HepG2 (cell line): ENCODE measurements around the gene EPN3. TPM values are rescaled to one million over a fixed set of nuclear protein-coding genes. Genes with fewer than 3 reads are reported as not detected.

Experiments used
- HOXA7 ChIP-seq: sonication (generic); formaldehyde crosslinking; IDR thresholded peaks from 2 replicates; pipeline ENCODE4 v1.8.1; 2022; ENCODE audit warnings: mild to moderate bottlenecking, missing genetic modification reagents, moderate library complexity
- ONECUT2 ChIP-seq: sonication (generic); formaldehyde crosslinking; IDR thresholded peaks from 2 replicates; pipeline ENCODE4 v1.4.0; 2020; ENCODE audit warnings: missing genetic modification reagents
- RFXAP ChIP-seq: sonication (generic); formaldehyde crosslinking; IDR thresholded peaks from 2 replicates; pipeline ENCODE4 v1.4.0; 2020; ENCODE audit warnings: missing genetic modification reagents, borderline replicate concordance
- TP53 ChIP-seq: sonication (generic); formaldehyde crosslinking; conservative IDR thresholded peaks from 2 replicates; pipeline ENCODE4 v1.4.0; 2020; ENCODE audit warnings: missing genetic modification reagents
- ZFP36 ChIP-seq: fragments of 150-350 bp; IDR thresholded peaks from 2 replicates; pipeline ENCODE4 v1.6.1; 2018; ENCODE audit warnings: borderline replicate concordance, low read length, low read depth; ENCODE audit not compliant: partially characterized antibody
- ZFP91 ChIP-seq: sonication (generic); formaldehyde crosslinking; IDR thresholded peaks from 2 replicates; pipeline ENCODE4 v1.9.0; 2022; ENCODE audit warnings: missing genetic modification reagents, mild to moderate bottlenecking, borderline replicate concordance
- ZKSCAN8 ChIP-seq: IDR thresholded peaks from 2 replicates; pipeline ENCODE4 v1.6.1; 2016; ENCODE audit warnings: borderline replicate concordance, missing genetic modification reagents, missing compliant biosample characterization
- polyA plus RNA-seq, 8 experiments: library from polyadenylated mRNA; depleted of rRNA in 3 of 8; stranded (reverse) in 7 of 8; unstranded in 1 of 8; fragments of >200 nt; fragmentation: Illumina TruSeq in 4 of 8; extraction: Trizol in 4 of 8; gene quantifications; 2 replicates each; pipeline versions ENCODE4 v1.2.1 to v1.2.3, GENCODE V29; 2011 to 2016; ENCODE audit warnings: low read depth in 4 of 8, missing spikeins in 1 of 8, mixed read lengths in 1 of 8; ENCODE audit not compliant: insufficient read depth in 1 of 8
- total RNA-seq, 5 experiments: library from RNA; depleted of rRNA; stranded (reverse); fragments of >200 nt; fragmentation: Illumina TruSeq; extraction: Trizol; gene quantifications; 2 replicates each; pipeline ENCODE4 v1.2.3, GENCODE V29; 2016; ENCODE audit warnings: low read depth in 1 of 5
- TF ChIP-seq, protein P1 (sequence below): sonication (generic); formaldehyde crosslinking; IDR thresholded peaks from 2 replicates; pipeline ENCODE4 v1.5.1; 2020; ENCODE audit warnings: mild to moderate bottlenecking, missing genetic modification reagents, moderate library complexity

The EPN3 gene
- total and polyA plus RNA-seq, 2 of the 13 experiments (the other 11 are each of a cell fraction or from before 2014, with no cell fraction given) = 0.11 to 0.95 TPM

- TF ChIP-seq ZKSCAN8 (CRISPR knock-in tag) (no peak), TP53 (CRISPR knock-in tag) (no peak), ZFP36 (no peak), HOXA7 (CRISPR knock-in tag) (no peak), ONECUT2 (CRISPR knock-in tag) (no peak), RFXAP (CRISPR knock-in tag) (no peak), ZFP91 (CRISPR knock-in tag) (no peak)
- TF ChIP-seq, protein P1, sequence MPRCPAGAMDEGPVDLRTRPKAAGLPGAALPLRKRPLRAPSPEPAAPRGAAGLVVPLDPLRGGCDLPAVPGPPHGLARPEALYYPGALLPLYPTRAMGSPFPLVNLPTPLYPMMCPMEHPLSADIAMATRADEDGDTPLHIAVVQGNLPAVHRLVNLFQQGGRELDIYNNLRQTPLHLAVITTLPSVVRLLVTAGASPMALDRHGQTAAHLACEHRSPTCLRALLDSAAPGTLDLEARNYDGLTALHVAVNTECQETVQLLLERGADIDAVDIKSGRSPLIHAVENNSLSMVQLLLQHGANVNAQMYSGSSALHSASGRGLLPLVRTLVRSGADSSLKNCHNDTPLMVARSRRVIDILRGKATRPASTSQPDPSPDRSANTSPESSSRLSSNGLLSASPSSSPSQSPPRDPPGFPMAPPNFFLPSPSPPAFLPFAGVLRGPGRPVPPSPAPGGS (CRISPR knock-in tag) = peak; percentile 53
- TF ChIP-seq, all 625 proteins: peak for 22
These were observed 5.4 kb downstream of the EPN3 start (continued) for GRCh38 chr17:50537721-50538548.
